ENCODE data around the gene LDB1.

- no peak for TF ChIP-seq POLR2A (IDR thresholded peaks at IDR 0.05)
- TF ChIP-seq CTCF (IDR thresholded peaks at IDR 0.05) = no peak
Observed at GRCh38 chr10:102113261-102113955, 6.8 kb downstream of the LDB1 start.
